Measurements from ENCODE around the gene IFIT1B.
"Not testable (repeated sequence)": the region's sequence is repeated elsewhere in the genome, so short reads cannot be mapped to it uniquely, and the experiment has no call there.

IFIT1B gene

GRCh38 chr10:89377705-89378637, at the start of gene IFIT1B:
Gene IFIT1B, plus strand, starts transcription at chr10:89378056. Its CDS starts 80 bp downstream, at chr10:89378136.
- DNase-seq: no peak

- no peak for DNase-seq
Observed at GRCh38 chr10:89329151-89329550, 48.7 kb upstream of the IFIT1B start.

GRCh38 chr10:89330014-89330413, 47.8 kb upstream of the IFIT1B start:
- not testable (repeated sequence) for DNase-seq

- no peak for DNase-seq
Observed at GRCh38 chr10:89330537-89331212, 47.2 kb upstream of the IFIT1B start.

- not testable (repeated sequence) for DNase-seq
Observed at GRCh38 chr10:89331487-89332122, 46.3 kb upstream of the IFIT1B start.

- no peak for DNase-seq
Observed at GRCh38 chr10:89332123-89332633, 45.7 kb upstream of the IFIT1B start.

- DNase-seq: no peak
Observed at GRCh38 chr10:89335226-89335625, 42.6 kb upstream of the IFIT1B start.

- no peak for DNase-seq
Observed at GRCh38 chr10:89336241-89336640, 41.6 kb upstream of the IFIT1B start.

GRCh38 chr10:89337484-89337883, 40.4 kb upstream of the IFIT1B start:
- DNase-seq: no peak

- no peak for DNase-seq
Observed at GRCh38 chr10:89338713-89339112, 39.1 kb upstream of the IFIT1B start.

- no peak for DNase-seq
Observed at GRCh38 chr10:89339875-89340274, 38.0 kb upstream of the IFIT1B start.

GRCh38 chr10:89341649-89342048, 36.2 kb upstream of the IFIT1B start:
- DNase-seq: no peak

GRCh38 chr10:89342206-89342958, 35.5 kb upstream of the IFIT1B start:
- DNase-seq: no peak

- DNase-seq: no peak
Observed at GRCh38 chr10:89343089-89343767, 34.6 kb upstream of the IFIT1B start.

- DNase-seq: no peak
Observed at GRCh38 chr10:89344156-89344555, 33.7 kb upstream of the IFIT1B start.

GRCh38 chr10:89345367-89346000, 32.4 kb upstream of the IFIT1B start:
- no peak for DNase-seq

- no peak for DNase-seq
Observed at GRCh38 chr10:89346405-89347254, 31.2 kb upstream of the IFIT1B start.

- no peak for DNase-seq
Observed at GRCh38 chr10:89347701-89348457, 30.0 kb upstream of the IFIT1B start.

GRCh38 chr10:89348481-89348880, 29.4 kb upstream of the IFIT1B start:
- DNase-seq: no peak

- DNase-seq: no peak
Observed at GRCh38 chr10:89348975-89349374, 28.9 kb upstream of the IFIT1B start.
